Measurements from ENCODE around the gene TARS3.
A peak's percentile ranks its signal among the peaks of the same experiment; 100 is the strongest.
"Not testable (repeated sequence)": the region's sequence is repeated elsewhere in the genome, so short reads cannot be mapped to it uniquely, and the experiment has no call there.

Gene TARS3

DNA sequence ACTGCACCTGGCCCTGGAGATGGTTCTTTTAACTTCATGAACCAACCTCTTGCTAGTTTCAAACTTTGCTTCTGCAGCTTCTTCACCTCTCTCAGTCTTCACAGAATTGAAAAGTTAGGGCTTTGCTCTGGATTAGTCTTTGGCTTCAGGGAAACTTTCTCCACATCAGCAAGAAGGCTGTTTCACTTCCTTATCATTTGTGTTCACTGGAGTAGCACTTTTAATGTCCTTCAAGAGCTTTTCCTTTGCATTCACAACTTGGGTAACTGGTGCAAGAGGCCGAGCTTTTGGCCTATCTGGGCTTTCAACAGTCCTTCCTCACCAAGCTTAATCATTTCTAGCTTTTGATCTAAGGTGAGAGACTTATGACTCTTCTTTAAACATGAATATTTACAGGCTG, 56.4 kb downstream of the TARS3 start:
- Histone ChIP-seq H3K4me1 (ENCODE audit: control insufficient read depth, insufficient read depth, low read length) (no peaks in the 10 kb centered on the region), H3K36me3 (ENCODE audit: control insufficient read depth, insufficient read depth, low read length) (no peaks in the 10 kb centered on the region), H3K9ac (ENCODE audit: low read length) (no peak overlapping the region), H3K4me3 (ENCODE audit: low read length) (no peak overlapping the region), H3K27me3 (ENCODE audit: control insufficient read depth, insufficient read depth, low read length) (no peaks in the 10 kb centered on the region), H3K9me3 (ENCODE audit: control insufficient read depth, low read length) (no peaks in the 10 kb centered on the region)

DNA sequence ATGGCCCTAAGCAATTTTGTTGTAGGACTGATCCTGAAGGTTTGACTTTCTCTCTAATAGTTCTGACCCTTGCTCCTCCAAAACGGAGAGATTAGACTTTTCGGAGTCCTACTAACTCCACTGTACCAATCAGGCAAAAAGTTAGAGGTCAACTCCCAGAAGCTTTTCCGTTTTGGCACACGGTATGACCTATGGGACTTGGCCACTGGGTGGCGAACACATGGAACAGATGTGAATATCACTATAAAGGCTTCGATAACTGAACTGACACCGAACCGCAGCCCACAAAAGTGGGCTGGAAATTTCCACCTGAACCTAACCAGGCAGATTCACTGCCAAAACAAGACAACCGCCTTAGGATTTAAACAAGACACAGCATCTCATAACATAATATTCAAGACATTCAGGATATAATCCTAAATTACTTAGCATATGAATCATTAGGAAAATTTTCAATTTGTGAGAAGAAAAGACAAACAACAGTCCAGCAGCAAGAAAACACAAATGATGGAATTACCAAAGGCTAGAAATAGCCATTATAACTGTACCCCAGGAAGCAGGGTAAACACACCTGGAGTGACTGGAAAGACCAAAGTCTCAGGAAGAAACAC, 59.9 kb downstream of the TARS3 start:
- H3K4me1 ChIP-seq (ENCODE audit: control insufficient read depth, insufficient read depth, low read length) = no peaks in the 10 kb centered on the region
- H3K4me3 ChIP-seq (ENCODE audit: low read length) = no peak overlapping the region
- no peak overlapping the region for H3K9ac ChIP-seq (ENCODE audit: low read length)
- H3K36me3 ChIP-seq (ENCODE audit: control insufficient read depth, insufficient read depth, low read length) = no peaks in the 10 kb centered on the region
- no peaks in the 10 kb centered on the region for H3K27me3 ChIP-seq (ENCODE audit: control insufficient read depth, insufficient read depth, low read length)
- no peaks in the 10 kb centered on the region for H3K9me3 ChIP-seq (ENCODE audit: control insufficient read depth, low read length)

DNA sequence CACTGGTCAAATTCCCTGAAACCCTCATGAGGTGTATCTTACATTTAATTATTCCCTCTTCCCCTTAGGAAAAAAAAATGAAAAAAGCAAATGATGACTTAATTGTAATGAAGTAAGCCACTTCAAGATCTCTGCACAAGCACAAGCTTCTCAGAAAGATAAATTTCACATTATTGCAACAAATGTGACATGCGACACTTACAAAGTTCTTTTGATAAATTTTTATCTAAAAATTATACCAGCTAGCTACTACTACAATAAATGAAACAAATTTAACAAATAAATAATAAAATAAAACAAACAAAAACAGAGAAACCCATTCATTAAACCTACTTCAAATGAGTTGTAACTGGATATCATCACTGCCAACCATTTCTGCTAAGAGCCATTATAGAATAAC, 62.1 kb downstream of the TARS3 start:
- Histone ChIP-seq H3K36me3 (ENCODE audit: control insufficient read depth, insufficient read depth, low read length) (no peaks in the 10 kb centered on the region), H3K4me1 (ENCODE audit: control insufficient read depth, insufficient read depth, low read length) (no peaks in the 10 kb centered on the region), H3K9ac (ENCODE audit: low read length) (no peak overlapping the region), H3K27me3 (ENCODE audit: control insufficient read depth, insufficient read depth, low read length) (no peaks in the 10 kb centered on the region), H3K4me3 (ENCODE audit: low read length) (no peak overlapping the region), H3K9me3 (ENCODE audit: control insufficient read depth, low read length) (no peaks in the 10 kb centered on the region)

DNA sequence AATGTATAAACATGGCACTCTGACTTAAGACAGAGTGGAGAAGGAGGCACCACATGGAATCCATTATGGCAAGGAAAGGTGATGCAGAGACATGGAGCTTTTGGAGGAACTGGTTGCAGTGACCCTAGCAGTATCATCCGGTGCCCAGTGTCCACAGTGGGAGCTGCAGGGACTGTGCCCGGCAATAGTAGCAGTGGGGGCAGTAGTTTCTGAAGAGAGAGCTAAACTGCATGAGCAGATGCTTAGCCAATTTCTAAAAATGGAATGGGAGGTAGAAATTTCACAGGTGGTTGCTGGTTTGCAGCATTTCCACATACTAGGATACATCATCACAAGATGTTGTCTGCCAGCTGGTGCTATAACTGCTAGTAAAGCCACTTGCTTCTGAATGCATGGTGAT, 64.3 kb downstream of the TARS3 start:
- no peak overlapping the region for H3K9ac ChIP-seq (ENCODE audit: low read length)
- H3K9me3 ChIP-seq (ENCODE audit: control insufficient read depth, low read length) = no peaks in the 10 kb centered on the region
- no peaks in the 10 kb centered on the region for H3K27me3 ChIP-seq (ENCODE audit: control insufficient read depth, insufficient read depth, low read length)
- no peaks in the 10 kb centered on the region for H3K36me3 ChIP-seq (ENCODE audit: control insufficient read depth, insufficient read depth, low read length)
- H3K4me1 ChIP-seq (ENCODE audit: control insufficient read depth, insufficient read depth, low read length) = no peaks in the 10 kb centered on the region
- H3K4me3 ChIP-seq (ENCODE audit: low read length) = no peak overlapping the region

DNA sequence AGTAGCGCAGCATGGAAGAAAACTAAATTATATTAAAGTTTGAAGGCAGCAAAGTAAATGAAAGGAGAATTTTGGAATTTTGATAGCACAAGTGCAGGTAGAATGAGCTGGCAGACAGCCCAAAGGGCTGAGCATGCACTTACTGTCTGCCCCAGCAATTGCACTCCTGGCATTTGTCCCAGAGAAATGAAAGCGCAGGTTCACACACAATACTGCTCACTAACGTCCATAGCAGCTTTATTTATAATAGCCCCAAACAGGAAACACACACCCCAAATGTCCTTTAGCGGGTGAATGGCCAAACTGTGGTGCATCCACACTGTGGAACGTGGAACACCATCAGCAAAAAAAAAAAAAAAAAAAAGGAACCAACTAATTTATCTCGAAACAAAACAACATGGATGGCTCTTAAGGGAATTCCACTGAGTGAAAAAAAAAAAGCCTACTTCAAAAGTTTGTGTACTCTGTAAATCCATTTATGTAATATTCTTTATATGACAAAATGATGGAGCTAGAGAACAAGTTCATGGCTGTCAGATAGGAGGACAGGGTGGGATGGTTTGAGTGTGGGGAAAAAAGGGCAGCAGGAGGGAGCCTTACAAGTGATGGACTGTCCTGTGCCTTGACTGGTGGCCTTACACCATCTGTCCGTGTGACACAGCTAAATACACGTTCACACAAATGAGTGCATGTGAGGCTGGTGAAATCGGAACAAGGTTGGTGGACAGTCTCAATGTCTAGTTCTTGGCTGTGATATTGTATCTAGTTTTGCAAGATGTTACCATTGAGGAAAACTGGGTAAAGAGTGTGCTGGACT, 66.1 kb downstream of the TARS3 start:
- H3K4me3 ChIP-seq (ENCODE audit: low read length) = no peak overlapping the region

DNA sequence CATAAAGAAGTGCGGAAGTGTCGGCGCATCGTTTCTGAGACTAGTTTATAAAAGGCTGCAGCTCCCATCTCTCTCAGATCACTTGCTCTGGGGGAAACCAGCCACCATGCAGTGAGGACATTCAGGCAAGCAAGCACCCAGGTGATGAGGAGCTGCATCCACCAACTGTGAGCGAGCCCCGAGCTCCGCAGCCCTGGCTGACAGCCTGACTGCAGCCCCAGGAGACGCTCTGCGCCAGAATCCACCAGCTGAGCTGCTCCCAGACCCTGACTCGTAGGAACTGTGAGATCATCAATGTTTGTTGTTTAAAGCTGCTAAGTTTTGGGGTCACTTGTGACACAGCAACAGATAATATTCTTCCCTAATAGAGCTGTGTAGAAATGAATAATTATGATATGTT, 67.1 kb downstream of the TARS3 start:
- Histone ChIP-seq H3K4me1 (ENCODE audit: control insufficient read depth, insufficient read depth, low read length) (no peaks in the 10 kb centered on the region), H3K4me3 (ENCODE audit: low read length) (no peak overlapping the region), H3K9me3 (ENCODE audit: control insufficient read depth, low read length) (no peaks in the 10 kb centered on the region), H3K9ac (ENCODE audit: low read length) (no peak overlapping the region), H3K36me3 (ENCODE audit: control insufficient read depth, insufficient read depth, low read length) (no peaks in the 10 kb centered on the region), H3K27me3 (ENCODE audit: control insufficient read depth, insufficient read depth, low read length) (no peaks in the 10 kb centered on the region)

More for the DNA sequence above, 66.1 kb downstream of the TARS3 start:
- Histone ChIP-seq H3K9ac (ENCODE audit: low read length) (no peak overlapping the region), H3K9me3 (ENCODE audit: control insufficient read depth, low read length) (no peaks in the 10 kb centered on the region), H3K4me1 (ENCODE audit: control insufficient read depth, insufficient read depth, low read length) (no peaks in the 10 kb centered on the region), H3K27me3 (ENCODE audit: control insufficient read depth, insufficient read depth, low read length) (no peaks in the 10 kb centered on the region), H3K36me3 (ENCODE audit: control insufficient read depth, insufficient read depth, low read length) (no peaks in the 10 kb centered on the region)

DNA sequence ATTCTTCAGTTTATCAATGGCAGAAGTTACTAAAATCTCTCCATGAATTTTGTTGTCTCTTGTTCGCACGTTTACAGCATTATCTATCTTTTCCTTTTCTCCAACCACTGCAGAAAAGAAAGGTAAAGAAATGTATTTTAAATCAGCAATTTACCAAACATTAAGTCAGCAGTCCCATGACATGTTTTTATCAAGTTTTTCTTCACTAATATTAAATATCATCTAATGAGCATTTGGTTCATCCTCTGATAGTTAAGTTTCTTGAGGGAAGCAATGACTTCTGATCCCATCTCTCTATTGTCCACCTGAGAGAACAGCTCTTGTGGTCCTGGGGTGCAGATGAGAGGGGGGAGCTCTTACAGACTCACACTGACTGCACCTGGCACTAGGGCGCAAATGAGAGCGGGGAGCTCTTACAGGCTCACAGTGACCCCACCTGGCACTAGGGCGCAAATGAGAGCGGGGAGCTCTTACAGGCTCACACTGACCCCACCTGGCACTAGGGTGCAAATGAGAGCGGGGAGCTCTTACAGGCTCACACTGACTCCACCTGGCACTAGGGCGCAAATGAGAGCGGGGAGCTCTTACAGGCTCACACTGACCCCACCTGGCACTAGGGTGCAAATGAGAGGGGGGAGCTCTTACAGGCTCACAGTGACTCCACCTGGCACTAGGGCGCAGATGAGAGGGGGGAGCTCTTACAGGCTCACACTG, 69.5 kb downstream of the TARS3 start:
- not testable (repeated sequence) for H3K9me3 ChIP-seq (ENCODE audit: control insufficient read depth, low read length); H3K27me3 ChIP-seq (ENCODE audit: control insufficient read depth, insufficient read depth, low read length); H3K9ac ChIP-seq (ENCODE audit: low read length); H3K36me3 ChIP-seq (ENCODE audit: control insufficient read depth, insufficient read depth, low read length); H3K4me3 ChIP-seq (ENCODE audit: low read length)
- H3K4me1 ChIP-seq (ENCODE audit: control insufficient read depth, insufficient read depth, low read length) = peaks cover 12% of the 10 kb centered on the region

DNA sequence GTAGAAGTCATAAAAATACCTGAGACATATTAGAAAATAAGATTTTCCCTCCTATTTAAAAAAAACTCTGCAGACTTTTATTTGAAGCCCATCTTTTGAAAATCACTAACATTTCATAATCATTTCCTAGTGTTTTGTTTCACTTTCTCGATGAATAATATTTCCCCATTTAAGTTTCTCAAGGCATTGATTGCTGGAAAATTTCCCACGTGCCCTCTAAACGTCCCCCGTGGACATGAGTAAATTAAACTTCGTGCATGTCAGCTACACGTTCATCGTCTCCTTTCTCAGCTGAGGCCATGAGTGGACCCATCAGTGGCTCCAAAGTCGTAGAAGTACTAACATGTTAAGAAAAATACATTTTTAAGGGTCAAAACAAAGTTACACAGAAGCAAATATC, 70.1 kb downstream of the TARS3 start:
- no peak overlapping the region for H3K9ac ChIP-seq (ENCODE audit: low read length)
- no peaks in the 10 kb centered on the region for H3K9me3 ChIP-seq (ENCODE audit: control insufficient read depth, low read length)
- H3K36me3 ChIP-seq (ENCODE audit: control insufficient read depth, insufficient read depth, low read length) = no peaks in the 10 kb centered on the region
- H3K27me3 ChIP-seq (ENCODE audit: control insufficient read depth, insufficient read depth, low read length) = no peaks in the 10 kb centered on the region
- H3K4me1 ChIP-seq (ENCODE audit: control insufficient read depth, insufficient read depth, low read length) = peaks cover 12% of the 10 kb centered on the region
- H3K4me3 ChIP-seq (ENCODE audit: low read length) = no peak overlapping the region

DNA sequence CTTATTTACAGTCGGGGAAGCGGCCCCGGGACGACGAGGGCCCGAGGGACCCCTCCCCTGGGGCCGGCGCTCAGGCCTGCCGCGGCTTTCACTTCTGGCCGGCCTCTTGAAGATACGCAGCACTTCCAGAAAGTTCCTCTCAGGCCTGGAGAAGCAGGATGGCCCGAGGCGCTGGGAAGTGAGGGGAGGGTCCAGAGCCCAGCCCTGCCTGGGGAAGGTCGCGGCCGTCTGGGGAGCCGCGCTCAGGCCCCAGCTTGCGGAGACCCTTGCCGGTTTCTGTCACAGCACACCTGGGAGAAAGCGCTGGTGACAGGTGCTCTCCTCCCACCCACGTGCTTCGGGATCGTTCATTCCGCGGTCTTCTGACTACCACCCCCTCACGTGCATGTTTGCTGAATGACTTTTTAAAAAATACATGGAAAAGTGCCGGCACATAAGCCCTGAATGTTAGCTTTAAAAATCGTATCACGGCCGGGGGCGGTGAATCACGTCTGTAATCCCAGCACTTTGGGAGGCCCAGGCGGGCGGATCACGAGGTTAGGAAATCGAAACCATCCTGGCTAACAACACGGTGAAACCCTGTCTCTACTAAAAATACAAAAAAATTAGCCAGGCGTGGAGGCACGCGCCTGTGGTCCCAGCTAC, 71.4 kb downstream of the TARS3 start:
- peaks cover 12% of the 10 kb centered on the region for H3K4me1 ChIP-seq (ENCODE audit: control insufficient read depth, insufficient read depth, low read length)
- no peaks in the 10 kb centered on the region for H3K27me3 ChIP-seq (ENCODE audit: control insufficient read depth, insufficient read depth, low read length)
- H3K9me3 ChIP-seq (ENCODE audit: control insufficient read depth, low read length) = no peaks in the 10 kb centered on the region
- H3K4me3 ChIP-seq (ENCODE audit: low read length) = peak overlapping the region; percentile 88
- peak overlapping the region; percentile 89 for H3K9ac ChIP-seq (ENCODE audit: low read length)
- H3K36me3 ChIP-seq (ENCODE audit: control insufficient read depth, insufficient read depth, low read length) = no peaks in the 10 kb centered on the region

DNA sequence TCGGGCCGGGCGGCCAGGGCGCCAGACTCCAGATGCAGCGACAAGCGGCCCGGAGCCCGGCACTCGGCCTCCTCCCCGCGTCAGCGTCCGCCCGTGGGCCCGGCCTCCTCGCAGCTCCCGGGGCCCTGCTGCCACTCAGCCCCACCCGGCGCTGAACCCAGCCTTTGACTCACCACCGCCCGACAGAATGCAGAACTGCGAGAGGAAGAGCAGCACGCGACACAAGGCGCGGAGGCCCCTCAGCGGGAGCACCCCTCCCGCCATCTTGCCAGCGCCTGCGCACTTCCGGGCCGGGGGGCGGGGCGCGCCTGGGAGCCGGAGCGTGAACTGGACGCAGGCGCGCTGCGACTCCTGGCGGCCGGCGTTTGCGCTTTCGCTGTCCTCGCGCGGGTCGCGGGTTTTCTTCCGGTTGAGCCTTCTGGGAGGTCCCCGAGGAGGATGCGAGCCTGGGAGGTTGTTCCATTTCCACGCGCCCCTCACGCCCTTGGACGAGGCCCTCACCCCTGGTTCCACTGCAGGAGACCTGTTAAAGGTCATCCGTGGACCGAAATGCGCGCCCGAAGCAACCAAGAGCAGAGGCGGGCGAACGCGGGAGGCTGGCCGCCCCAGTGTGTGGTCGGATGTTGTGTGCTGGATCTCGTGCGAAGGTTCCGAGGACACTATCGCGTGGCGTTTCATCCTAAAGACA, 72.0 kb downstream of the TARS3 start, which contains the start of gene TM2D3:
Gene TM2D3 (minus strand): TSS at position 284 of the 688 bp plus-strand sequence. CDS start 20 bp downstream, at position 264.
- Histone ChIP-seq H3K9ac (ENCODE audit: low read length) (peak within 1 kb of the TSS; percentile 89), H3K36me3 (ENCODE audit: control insufficient read depth, insufficient read depth, low read length) (no peaks in the 10 kb centered on the region), H3K4me1 (ENCODE audit: control insufficient read depth, insufficient read depth, low read length) (peaks cover 12% of the 10 kb centered on the region), H3K4me3 (ENCODE audit: low read length) (peak within 1 kb of the TSS; percentile 88), H3K27me3 (ENCODE audit: control insufficient read depth, insufficient read depth, low read length) (no peaks in the 10 kb centered on the region), H3K9me3 (ENCODE audit: control insufficient read depth, low read length) (no peaks in the 10 kb centered on the region)

DNA sequence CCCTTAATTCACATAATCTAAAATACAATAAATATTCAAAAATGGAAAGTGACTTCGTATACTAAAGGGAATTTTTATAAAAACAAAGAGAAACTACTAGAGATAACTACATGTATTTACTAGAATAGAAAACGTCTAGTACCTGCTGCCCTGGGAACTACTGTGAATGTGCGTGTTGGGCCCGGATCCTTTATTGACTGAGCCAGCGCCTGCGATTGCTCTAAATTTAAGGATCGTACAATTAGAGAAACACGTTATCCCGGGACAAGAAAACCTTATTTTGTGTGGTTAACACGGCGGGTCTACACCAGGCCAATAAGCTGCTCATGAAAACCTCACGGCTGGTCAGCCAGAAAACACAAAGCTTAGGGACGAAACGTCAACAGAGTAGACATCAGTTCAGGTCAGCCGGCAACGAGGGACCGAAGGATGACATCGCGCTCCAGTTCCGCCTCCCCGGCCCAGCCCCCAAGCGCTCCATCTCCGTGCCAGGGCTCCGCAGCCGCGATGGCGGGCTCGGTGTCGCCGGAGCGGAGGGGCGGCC, 72.6 kb downstream of the TARS3 start:
- Histone ChIP-seq H3K36me3 (ENCODE audit: control insufficient read depth, insufficient read depth, low read length) (no peaks in the 10 kb centered on the region), H3K4me1 (ENCODE audit: control insufficient read depth, insufficient read depth, low read length) (peaks cover 12% of the 10 kb centered on the region), H3K9me3 (ENCODE audit: control insufficient read depth, low read length) (no peaks in the 10 kb centered on the region)

More for the DNA sequence above, 72.6 kb downstream of the TARS3 start:
- H3K27me3 ChIP-seq (ENCODE audit: control insufficient read depth, insufficient read depth, low read length) = no peaks in the 10 kb centered on the region
- H3K4me3 ChIP-seq (ENCODE audit: low read length) = peak overlapping the region; percentile 88
- H3K9ac ChIP-seq (ENCODE audit: low read length) = peak overlapping the region; percentile 89

Measured in mucosa of stomach (tissue), 1 donor.